ENCODE data around the gene ASCC3.

DNA sequence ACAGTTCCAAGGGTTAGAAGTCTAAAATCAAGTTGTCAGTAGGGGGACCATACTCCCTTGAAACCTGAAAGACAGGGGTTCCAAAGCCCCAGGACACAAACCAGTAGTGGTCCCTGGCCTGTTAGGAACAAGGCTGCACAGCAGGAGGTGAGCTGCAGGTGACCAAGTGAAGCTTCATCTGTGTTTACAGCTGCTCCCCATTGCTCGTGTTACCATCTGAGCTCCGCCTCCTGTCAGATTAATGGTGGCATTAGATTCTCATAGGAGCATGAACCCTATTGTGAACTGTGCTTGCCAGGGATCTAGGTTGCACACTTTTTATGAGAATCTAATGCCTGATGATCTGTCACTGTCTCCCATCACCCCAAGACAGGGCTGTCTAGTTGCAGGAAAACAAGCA lies 391.1 kb downstream of the ASCC3 start:
- TF ChIP-seq, protein P1, sequence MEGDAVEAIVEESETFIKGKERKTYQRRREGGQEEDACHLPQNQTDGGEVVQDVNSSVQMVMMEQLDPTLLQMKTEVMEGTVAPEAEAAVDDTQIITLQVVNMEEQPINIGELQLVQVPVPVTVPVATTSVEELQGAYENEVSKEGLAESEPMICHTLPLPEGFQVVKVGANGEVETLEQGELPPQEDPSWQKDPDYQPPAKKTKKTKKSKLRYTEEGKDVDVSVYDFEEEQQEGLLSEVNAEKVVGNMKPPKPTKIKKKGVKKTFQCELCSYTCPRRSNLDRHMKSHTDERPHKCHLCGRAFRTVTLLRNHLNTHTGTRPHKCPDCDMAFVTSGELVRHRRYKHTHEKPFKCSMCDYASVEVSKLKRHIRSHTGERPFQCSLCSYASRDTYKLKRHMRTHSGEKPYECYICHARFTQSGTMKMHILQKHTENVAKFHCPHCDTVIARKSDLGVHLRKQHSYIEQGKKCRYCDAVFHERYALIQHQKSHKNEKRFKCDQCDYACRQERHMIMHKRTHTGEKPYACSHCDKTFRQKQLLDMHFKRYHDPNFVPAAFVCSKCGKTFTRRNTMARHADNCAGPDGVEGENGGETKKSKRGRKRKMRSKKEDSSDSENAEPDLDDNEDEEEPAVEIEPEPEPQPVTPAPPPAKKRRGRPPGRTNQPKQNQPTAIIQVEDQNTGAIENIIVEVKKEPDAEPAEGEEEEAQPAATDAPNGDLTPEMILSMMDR (IDR thresholded peaks at IDR 0.05) = no peak
- no peak for TF ChIP-seq POLR2A (IDR thresholded peaks at IDR 0.05)

Data from testis (tissue), 2 donors.